ENCODE measurements around the gene ASPSCR1.
A peak's percentile ranks its signal among the peaks of the same experiment; 100 is the strongest.

Gene ASPSCR1

DNA sequence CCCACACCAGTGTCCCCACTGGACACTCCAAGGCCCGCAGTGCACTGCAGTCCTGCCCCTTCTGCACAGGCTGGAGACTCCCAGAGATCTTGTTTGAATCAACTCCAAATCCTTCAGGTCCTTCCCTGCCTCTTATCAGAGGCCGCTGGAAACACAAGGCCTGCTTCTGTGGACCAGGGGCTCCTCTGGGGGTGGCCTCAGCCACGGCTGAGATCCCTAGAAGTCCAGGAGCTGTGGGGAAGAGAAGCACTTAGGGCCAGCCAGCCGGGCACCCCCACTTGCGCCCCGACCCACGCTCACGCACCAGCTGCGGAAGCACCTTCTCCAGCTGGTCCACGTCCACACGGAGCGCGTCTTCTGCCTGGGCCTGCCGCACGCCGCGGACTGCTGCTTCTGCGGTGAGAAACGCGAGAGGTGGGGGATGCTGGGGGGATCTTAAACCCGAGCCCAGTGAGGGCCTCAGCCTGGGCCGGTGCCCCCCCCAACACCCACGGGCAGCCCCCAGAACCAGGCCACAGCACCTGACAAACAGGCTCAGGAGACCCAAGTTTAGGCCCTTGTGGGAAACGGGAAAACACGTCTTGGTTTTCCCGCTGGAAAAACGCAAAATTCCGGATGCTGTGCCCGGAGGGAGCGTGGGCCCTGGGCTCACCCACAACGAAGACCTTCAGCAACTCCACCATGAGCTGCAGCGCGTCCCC lies 41.7 kb downstream of the ASPSCR1 start:
- Histone ChIP-seq H3K27ac (ENCODE audit: low read depth, low read length) (no peak overlapping the region), H3K4me3 (ENCODE audit: low read depth in 1 of 5, low read length in 5 of 5) (no peak overlapping the region), H3K4me1 (ENCODE audit: control insufficient read depth in 5 of 5, insufficient read depth in 5 of 5, low read length in 5 of 5) (peaks cover 6 to 32% (median 27%) of the 10 kb centered on the region in 5 donors), H3K27me3 (ENCODE audit: control insufficient read depth in 5 of 5, insufficient read depth in 4 of 5, low read length in 5 of 5) (peaks cover 0 to 2% (median 0%) of the 10 kb centered on the region in 5 donors), H3K9ac (ENCODE audit: low read length in 5 of 5) (peak overlapping the region in 1 of 5 donors; percentile 81), H3K9me3 (ENCODE audit: control insufficient read depth in 5 of 5, low read length in 5 of 5) (no peaks in the 10 kb centered on the region), H3K36me3 (ENCODE audit: control insufficient read depth in 5 of 5, insufficient read depth in 5 of 5, low read length in 5 of 5) (peaks cover 0 to 22% (median 11%) of the 10 kb centered on the region in 5 donors)

GRCh38 chr17:82019690-82020571 lies 42.5 kb downstream of the ASPSCR1 start:
- Histone ChIP-seq H3K36me3 (ENCODE audit: control insufficient read depth in 5 of 5, insufficient read depth in 5 of 5, low read length in 5 of 5) (peaks cover 0 to 22% (median 11%) of the 10 kb centered on the region in 5 donors), H3K4me1 (ENCODE audit: control insufficient read depth in 5 of 5, insufficient read depth in 5 of 5, low read length in 5 of 5) (peaks cover 6 to 35% (median 31%) of the 10 kb centered on the region in 5 donors), H3K4me3 (ENCODE audit: low read depth in 1 of 5, low read length in 5 of 5) (no peak overlapping the region), H3K27ac (ENCODE audit: low read depth, low read length) (no peak overlapping the region), H3K9me3 (ENCODE audit: control insufficient read depth in 5 of 5, low read length in 5 of 5) (no peaks in the 10 kb centered on the region), H3K27me3 (ENCODE audit: control insufficient read depth in 5 of 5, insufficient read depth in 4 of 5, low read length in 5 of 5) (peaks cover 0 to 2% (median 0%) of the 10 kb centered on the region in 5 donors), H3K9ac (ENCODE audit: low read length in 5 of 5) (peak overlapping the region in 1 of 5 donors; percentile 81)

GRCh38 chr17:82020572-82021106 lies 43.2 kb downstream of the ASPSCR1 start:
- Histone ChIP-seq H3K4me3 (ENCODE audit: low read depth in 1 of 5, low read length in 5 of 5) (no peak overlapping the region), H3K27ac (ENCODE audit: low read depth, low read length) (no peak overlapping the region), H3K4me1 (ENCODE audit: control insufficient read depth in 5 of 5, insufficient read depth in 5 of 5, low read length in 5 of 5) (peaks cover 6 to 35% (median 31%) of the 10 kb centered on the region in 5 donors), H3K27me3 (ENCODE audit: control insufficient read depth in 5 of 5, insufficient read depth in 4 of 5, low read length in 5 of 5) (peaks cover 0 to 2% (median 0%) of the 10 kb centered on the region in 5 donors), H3K9me3 (ENCODE audit: control insufficient read depth in 5 of 5, low read length in 5 of 5) (no peaks in the 10 kb centered on the region), H3K36me3 (ENCODE audit: control insufficient read depth in 5 of 5, insufficient read depth in 5 of 5, low read length in 5 of 5) (peaks cover 0 to 22% (median 11%) of the 10 kb centered on the region in 5 donors), H3K9ac (ENCODE audit: low read length in 5 of 5) (no peak overlapping the region)

GRCh38 chr17:82021107-82021899 lies 43.9 kb downstream of the ASPSCR1 start:
- Histone ChIP-seq H3K9ac (ENCODE audit: low read length in 5 of 5) (peak overlapping the region in 4 of 5 donors; percentile 72 to 85 (median 74)), H3K4me3 (ENCODE audit: low read depth in 1 of 5, low read length in 5 of 5) (peak overlapping the region in 4 of 5 donors; percentile 54 to 84 (median 82)), H3K9me3 (ENCODE audit: control insufficient read depth in 5 of 5, low read length in 5 of 5) (no peaks in the 10 kb centered on the region), H3K4me1 (ENCODE audit: control insufficient read depth in 5 of 5, insufficient read depth in 5 of 5, low read length in 5 of 5) (peaks cover 6 to 35% (median 31%) of the 10 kb centered on the region in 5 donors), H3K36me3 (ENCODE audit: control insufficient read depth in 5 of 5, insufficient read depth in 5 of 5, low read length in 5 of 5) (peaks cover 0 to 22% (median 11%) of the 10 kb centered on the region in 5 donors), H3K27ac (ENCODE audit: low read depth, low read length) (no peak overlapping the region), H3K27me3 (ENCODE audit: control insufficient read depth in 5 of 5, insufficient read depth in 4 of 5, low read length in 5 of 5) (peaks cover 0 to 2% (median 0%) of the 10 kb centered on the region in 5 donors)

DNA sequence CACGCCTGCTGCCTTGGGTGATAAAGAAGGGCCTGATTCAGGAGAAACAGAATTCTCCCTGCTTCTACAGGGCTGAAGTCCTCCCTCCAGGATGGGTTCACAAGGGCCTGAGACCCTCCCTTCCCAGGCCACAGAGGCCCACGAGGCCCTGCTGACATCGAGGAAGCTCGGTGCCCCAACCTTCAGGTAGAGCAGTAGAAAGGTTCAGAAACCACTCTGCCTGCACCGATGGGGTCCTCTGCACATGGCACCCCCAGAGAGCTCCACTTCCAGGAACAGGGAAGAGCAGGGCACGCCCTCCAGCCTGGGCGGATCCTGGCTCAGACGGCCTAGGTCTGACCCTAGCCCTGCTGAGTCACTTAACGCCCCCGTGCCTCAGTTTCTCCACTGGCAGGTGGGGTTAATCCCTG lies 44.5 kb downstream of the ASPSCR1 start:
- Histone ChIP-seq H3K27me3 (ENCODE audit: control insufficient read depth in 5 of 5, insufficient read depth in 4 of 5, low read length in 5 of 5) (peaks cover 0 to 2% (median 0%) of the 10 kb centered on the region in 5 donors), H3K9me3 (ENCODE audit: control insufficient read depth in 5 of 5, low read length in 5 of 5) (no peaks in the 10 kb centered on the region), H3K4me3 (ENCODE audit: low read depth in 1 of 5, low read length in 5 of 5) (peak overlapping the region; percentile 54 to 84 (median 81)), H3K27ac (ENCODE audit: low read depth, low read length) (no peak overlapping the region), H3K36me3 (ENCODE audit: control insufficient read depth in 5 of 5, insufficient read depth in 5 of 5, low read length in 5 of 5) (peaks cover 0 to 22% (median 11%) of the 10 kb centered on the region in 5 donors), H3K9ac (ENCODE audit: low read length in 5 of 5) (peak overlapping the region in 4 of 5 donors; percentile 72 to 85 (median 74)), H3K4me1 (ENCODE audit: control insufficient read depth in 5 of 5, insufficient read depth in 5 of 5, low read length in 5 of 5) (peaks cover 6 to 35% (median 31%) of the 10 kb centered on the region in 5 donors)

- Histone ChIP-seq H3K9me3 (ENCODE audit: control insufficient read depth in 5 of 5, low read length in 5 of 5) (no peaks in the 10 kb centered on the region), H3K36me3 (ENCODE audit: control insufficient read depth in 5 of 5, insufficient read depth in 5 of 5, low read length in 5 of 5) (peaks cover 0 to 21% (median 10%) of the 10 kb centered on the region in 5 donors), H3K4me1 (ENCODE audit: control insufficient read depth in 5 of 5, insufficient read depth in 5 of 5, low read length in 5 of 5) (peaks cover 6 to 35% (median 31%) of the 10 kb centered on the region in 5 donors), H3K4me3 (ENCODE audit: low read depth in 1 of 5, low read length in 5 of 5) (peak within 1 kb of the TSS; percentile 54 to 85 (median 81)), H3K9ac (ENCODE audit: low read length in 5 of 5) (peak within 1 kb of the TSS in 4 of 5 donors; percentile 72 to 85 (median 74)), H3K27me3 (ENCODE audit: control insufficient read depth in 5 of 5, insufficient read depth in 4 of 5, low read length in 5 of 5) (peaks cover 0 to 2% (median 0%) of the 10 kb centered on the region in 5 donors), H3K27ac (ENCODE audit: low read depth, low read length) (no peak within 1 kb of the TSS)
Observed at GRCh38 chr17:82022310-82022980, 45.0 kb downstream of the ASPSCR1 start, which contains the start of gene CENPX. Gene CENPX (minus strand): TSS chr17:82022878. CDS start chr17:82022861, 17 bp downstream.

DNA sequence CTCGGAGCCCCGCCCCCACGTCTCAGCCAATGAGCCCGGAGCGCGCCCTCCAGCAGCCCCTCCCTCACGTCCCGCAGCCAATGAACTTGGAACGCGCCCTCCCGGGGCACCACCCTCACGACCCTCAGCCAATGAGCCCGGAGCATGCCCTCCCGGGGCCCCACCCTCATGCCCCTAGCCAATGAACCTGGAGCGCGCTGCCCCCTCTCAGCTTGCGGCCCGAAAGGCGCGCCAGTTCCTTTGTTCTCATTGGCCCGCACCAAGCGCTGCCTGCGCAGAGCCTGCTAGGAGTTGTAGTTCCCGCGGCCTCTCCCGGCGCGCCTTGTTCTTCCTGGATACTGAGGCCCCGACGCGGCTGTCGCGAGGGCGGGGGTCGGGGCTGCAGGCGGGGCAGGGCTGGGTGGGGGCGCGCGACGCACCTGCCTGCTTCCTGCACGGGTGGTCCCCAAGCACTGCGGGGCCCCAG lies 45.6 kb downstream of the ASPSCR1 start, which contains the start of gene LRRC45:
LRRC45 (plus strand) TSS at position 325 of the 466 bp plus-strand sequence. CDS start 339 bp downstream, outside the sequence.
- H3K36me3 ChIP-seq (ENCODE audit: control insufficient read depth in 5 of 5, insufficient read depth in 5 of 5, low read length in 5 of 5), result peaks cover 0 to 17% (median 9%) of the 10 kb centered on the region in 5 donors
- H3K4me3 ChIP-seq (ENCODE audit: low read depth in 1 of 5, low read length in 5 of 5), result peak within 1 kb of the TSS; percentile 54 to 85 (median 81)
- no peak within 1 kb of the TSS for H3K27ac ChIP-seq (ENCODE audit: low read depth, low read length)
- H3K9me3 ChIP-seq (ENCODE audit: control insufficient read depth in 5 of 5, low read length in 5 of 5), result no peaks in the 10 kb centered on the region
- H3K9ac ChIP-seq (ENCODE audit: low read length in 5 of 5), result peak within 1 kb of the TSS in 4 of 5 donors; percentile 72 to 85 (median 74)
- peaks cover 6 to 35% (median 31%) of the 10 kb centered on the region in 5 donors for H3K4me1 ChIP-seq (ENCODE audit: control insufficient read depth in 5 of 5, insufficient read depth in 5 of 5, low read length in 5 of 5)
- peaks cover 0 to 2% (median 0%) of the 10 kb centered on the region in 5 donors for H3K27me3 ChIP-seq (ENCODE audit: control insufficient read depth in 5 of 5, insufficient read depth in 4 of 5, low read length in 5 of 5)

- H3K27me3 ChIP-seq (ENCODE audit: control insufficient read depth in 5 of 5, insufficient read depth in 4 of 5, low read length in 5 of 5), result peaks cover 0 to 2% (median 0%) of the 10 kb centered on the region in 5 donors
- no peaks in the 10 kb centered on the region for H3K9me3 ChIP-seq (ENCODE audit: control insufficient read depth in 5 of 5, low read length in 5 of 5)
- peaks cover 0 to 11% (median 3%) of the 10 kb centered on the region in 5 donors for H3K36me3 ChIP-seq (ENCODE audit: control insufficient read depth in 5 of 5, insufficient read depth in 5 of 5, low read length in 5 of 5)
- H3K4me3 ChIP-seq (ENCODE audit: low read depth in 1 of 5, low read length in 5 of 5), result peak overlapping the region; percentile 45 to 85 (median 76)
- no peak overlapping the region for H3K27ac ChIP-seq (ENCODE audit: low read depth, low read length)
- H3K4me1 ChIP-seq (ENCODE audit: control insufficient read depth in 5 of 5, insufficient read depth in 5 of 5, low read length in 5 of 5), result peaks cover 6 to 35% (median 31%) of the 10 kb centered on the region in 5 donors
- peak overlapping the region in 4 of 5 donors; percentile 22 to 83 (median 58) for H3K9ac ChIP-seq (ENCODE audit: low read length in 5 of 5)
Observed at GRCh38 chr17:82023447-82024241, 46.2 kb downstream of the ASPSCR1 start.
